ENCODE data around the gene TAX1BP3.

Gene TAX1BP3

GRCh38 chr17:3675886-3676285 lies 7.5 kb upstream of the TAX1BP3 start:
- no peaks in the 10 kb centered on the region for H3K4me1 ChIP-seq (ENCODE audit: control insufficient read depth, insufficient read depth, low read length)
- POLR2A ChIA-PET: no interaction called here
- no peak overlapping the region for H3K4me3 ChIP-seq (ENCODE audit: low read depth, low read length)
- CTCF ChIA-PET: interaction anchor here (0.6 to 0.7 kb wide), 3 partner anchors 22 to 187 kb away, joined by 3 to 4 read pairs (median 3); no protein-coding TSS in a partner anchor
- H3K9me3 ChIP-seq (ENCODE audit: control insufficient read depth, insufficient read depth, low read depth, low read length): no peaks in the 10 kb centered on the region
- no peak overlapping the region for H3K27ac ChIP-seq (ENCODE audit: extremely low read depth, low read depth, low read length)
- peaks cover 3 to 6% of the 10 kb centered on the region in 2 experiments; a peak in 2 of 3 replicates for H3K36me3 ChIP-seq (ENCODE audit: control insufficient read depth in 2 of 2, insufficient read depth in 1 of 2, low read length in 2 of 2)
- TF ChIP-seq SALL2 (tag by site-specific recombination; IDR thresholded peaks at IDR 0.05; ENCODE audit: borderline replicate concordance): no peak
- TF ChIP-seq KLF10 (tag by site-specific recombination; IDR thresholded peaks at IDR 0.05): no peak

- H3K27ac ChIP-seq (ENCODE audit: extremely low read depth, low read depth, low read length): no peak overlapping the region
- TF ChIP-seq, protein P1, sequence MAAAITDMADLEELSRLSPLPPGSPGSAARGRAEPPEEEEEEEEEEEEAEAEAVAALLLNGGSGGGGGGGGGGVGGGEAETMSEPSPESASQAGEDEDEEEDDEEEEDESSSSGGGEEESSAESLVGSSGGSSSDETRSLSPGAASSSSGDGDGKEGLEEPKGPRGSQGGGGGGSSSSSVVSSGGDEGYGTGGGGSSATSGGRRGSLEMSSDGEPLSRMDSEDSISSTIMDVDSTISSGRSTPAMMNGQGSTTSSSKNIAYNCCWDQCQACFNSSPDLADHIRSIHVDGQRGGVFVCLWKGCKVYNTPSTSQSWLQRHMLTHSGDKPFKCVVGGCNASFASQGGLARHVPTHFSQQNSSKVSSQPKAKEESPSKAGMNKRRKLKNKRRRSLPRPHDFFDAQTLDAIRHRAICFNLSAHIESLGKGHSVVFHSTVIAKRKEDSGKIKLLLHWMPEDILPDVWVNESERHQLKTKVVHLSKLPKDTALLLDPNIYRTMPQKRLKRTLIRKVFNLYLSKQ (tag by site-specific recombination; IDR thresholded peaks at IDR 0.05; ENCODE audit: borderline replicate concordance): no peak
- peak; percentile 92 for TF ChIP-seq ZNF664 (tag by site-specific recombination; IDR thresholded peaks at IDR 0.05)
- peaks cover 6% of the 10 kb centered on the region; the same call in 1 of the 2 replicates for H3K4me1 ChIP-seq (ENCODE audit: control insufficient read depth, insufficient read depth, low read length)
- no peaks in the 10 kb centered on the region for H3K9me3 ChIP-seq (ENCODE audit: control insufficient read depth, insufficient read depth, low read depth, low read length)
- POLR2A ChIA-PET: no interaction called here
- CTCF ChIA-PET: interaction anchor here (0.5 to 1.6 kb wide), 2 partner anchors 10 to 881 kb away, joined by 3 to 5 read pairs; no protein-coding TSS in a partner anchor
- H3K4me3 ChIP-seq (ENCODE audit: low read depth, low read length): no peak overlapping the region
- H3K36me3 ChIP-seq (ENCODE audit: control insufficient read depth in 2 of 2, insufficient read depth in 1 of 2, low read length in 2 of 2): peaks cover 7 to 10% of the 10 kb centered on the region in 2 experiments; a peak in 2 of 3 replicates
Measured at GRCh38 chr17:3672571-3672970, 4.2 kb upstream of the TAX1BP3 start.

- TF ChIP-seq ZNF140 (tag by site-specific recombination; IDR thresholded peaks at IDR 0.05) (no peak), ZNF530 (tag by site-specific recombination; IDR thresholded peaks at IDR 0.05; ENCODE audit: low read depth) (no peak), ZNF202 (tag by site-specific recombination; IDR thresholded peaks at IDR 0.05; ENCODE audit: borderline replicate concordance) (no peak), SP7 (tag by site-specific recombination; IDR thresholded peaks at IDR 0.05) (no peak), ZNF580 (tag by site-specific recombination; IDR thresholded peaks at IDR 0.05) (no peak), ZNF121 (tag by site-specific recombination; IDR thresholded peaks at IDR 0.05) (no peak), ZFP69B (tag by site-specific recombination; IDR thresholded peaks at IDR 0.05) (no peak), ZSCAN16 (tag by site-specific recombination; IDR thresholded peaks at IDR 0.05) (no peak), ZNF114 (tag by site-specific recombination; IDR thresholded peaks at IDR 0.05) (no peak), ZEB2 (tag by site-specific recombination; IDR thresholded peaks at IDR 0.05) (no peak), ZNF596 (tag by site-specific recombination; IDR thresholded peaks at IDR 0.05) (no peak), ZNF621 (tag by site-specific recombination; IDR thresholded peaks at IDR 0.05) (no peak), ZNF664 (tag by site-specific recombination; IDR thresholded peaks at IDR 0.05) (no peak), ZBTB49 (tag by site-specific recombination; IDR thresholded peaks at IDR 0.05; ENCODE audit: low read depth) (no peak), ZNF473 (tag by site-specific recombination; IDR thresholded peaks at IDR 0.05) (no peak), ZNF670 (tag by site-specific recombination; IDR thresholded peaks at IDR 0.05; ENCODE audit: low read depth) (no peak), ZNF629 (tag by site-specific recombination; IDR thresholded peaks at IDR 0.05) (no peak), ZNF837 (tag by site-specific recombination; IDR thresholded peaks at IDR 0.05) (no peak), ZNF624 (tag by site-specific recombination; IDR thresholded peaks at IDR 0.05) (no peak)
- POLR2A ChIA-PET: interaction anchor here (0.8 kb wide), 1 partner anchor 10 kb away, joined by 4 read pairs; no protein-coding TSS in a partner anchor
- Histone ChIP-seq H3K4me1 (ENCODE audit: control insufficient read depth, insufficient read depth, low read length) (peaks cover 8% of the 10 kb centered on the region; the same call in 1 of the 2 replicates), H3K4me3 (ENCODE audit: low read depth, low read length) (peak overlapping the region; percentile 90), H3K36me3 (ENCODE audit: control insufficient read depth in 2 of 2, insufficient read depth in 1 of 2, low read length in 2 of 2) (peaks cover 7 to 20% of the 10 kb centered on the region in 2 experiments; a peak in 2 of 3 replicates), H3K9me3 (ENCODE audit: control insufficient read depth, insufficient read depth, low read depth, low read length) (no peaks in the 10 kb centered on the region), H3K27ac (ENCODE audit: extremely low read depth, low read depth, low read length) (peak overlapping the region; percentile 91)
- CTCF ChIA-PET: interaction anchor here (0.7 to 1.1 kb wide), 3 partner anchors 13 to 65 kb away, joined by 3 to 4 read pairs (median 4); no protein-coding TSS in a partner anchor
Measured at GRCh38 chr17:3669548-3669947, 1.2 kb upstream of the TAX1BP3 start.

Data from HEK293 (cell line).